ENCODE results near the gene BTBD18.

The BTBD18 gene

GRCh38 chr11:57773026-57773598, 21.5 kb upstream of the BTBD18 start:
- no peak for DNase-seq

GRCh38 chr11:57772562-57772961, 20.9 kb upstream of the BTBD18 start:
- DNase-seq = no peak

DNA sequence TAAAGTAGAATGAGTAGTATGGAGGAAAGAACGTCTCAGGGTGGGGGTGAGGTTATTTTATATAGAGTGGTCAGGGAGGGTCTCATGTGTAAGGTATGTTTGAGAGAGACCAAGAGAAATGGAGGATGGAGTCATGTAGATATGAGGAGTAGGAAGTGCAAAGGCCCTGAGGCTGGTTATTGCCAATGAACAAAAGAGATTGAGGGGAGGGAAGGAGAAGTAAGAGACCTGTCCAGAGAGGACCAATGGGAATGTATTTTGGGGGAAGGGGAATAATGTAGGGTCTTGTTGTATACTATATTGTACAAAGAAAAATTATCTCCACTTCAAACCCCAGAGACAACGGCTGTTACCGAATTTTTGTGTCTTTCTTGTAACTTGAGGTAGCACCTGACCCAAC, 19.7 kb upstream of the BTBD18 start:
- no peak for DNase-seq

- no peak for DNase-seq
Observed at GRCh38 chr11:57770793-57771192, 19.2 kb upstream of the BTBD18 start.

GRCh38 chr11:57764972-57765371, 13.4 kb upstream of the BTBD18 start:
- no peak for DNase-seq

DNA sequence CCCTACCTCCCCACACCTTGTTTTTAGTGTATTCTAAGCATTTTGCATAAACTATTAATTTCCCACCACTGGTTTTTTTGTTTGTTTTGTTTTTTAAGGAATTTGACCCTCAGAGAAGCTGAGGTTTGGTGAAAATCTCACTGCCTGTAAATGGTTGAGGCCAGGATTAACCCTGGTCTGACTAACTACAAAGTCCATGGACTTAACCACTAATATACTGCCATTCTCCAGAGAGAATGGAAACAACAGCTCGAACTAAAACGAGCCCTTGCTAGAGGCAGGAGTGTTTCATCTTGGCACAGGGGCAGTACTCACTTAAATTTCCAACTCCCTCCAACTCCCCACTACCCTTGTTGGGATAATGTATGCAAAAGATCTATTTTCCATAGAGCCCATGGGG, 12.9 kb upstream of the BTBD18 start:
- no peak for DNase-seq

- no peak for DNase-seq
Observed at GRCh38 chr11:57764021-57764420, 12.4 kb upstream of the BTBD18 start.

- DNase-seq = no peak
Observed at GRCh38 chr11:57763568-57763967, 11.9 kb upstream of the BTBD18 start.

- DNase-seq = no peak
Observed at GRCh38 chr11:57762235-57762861, 10.7 kb upstream of the BTBD18 start.

DNA sequence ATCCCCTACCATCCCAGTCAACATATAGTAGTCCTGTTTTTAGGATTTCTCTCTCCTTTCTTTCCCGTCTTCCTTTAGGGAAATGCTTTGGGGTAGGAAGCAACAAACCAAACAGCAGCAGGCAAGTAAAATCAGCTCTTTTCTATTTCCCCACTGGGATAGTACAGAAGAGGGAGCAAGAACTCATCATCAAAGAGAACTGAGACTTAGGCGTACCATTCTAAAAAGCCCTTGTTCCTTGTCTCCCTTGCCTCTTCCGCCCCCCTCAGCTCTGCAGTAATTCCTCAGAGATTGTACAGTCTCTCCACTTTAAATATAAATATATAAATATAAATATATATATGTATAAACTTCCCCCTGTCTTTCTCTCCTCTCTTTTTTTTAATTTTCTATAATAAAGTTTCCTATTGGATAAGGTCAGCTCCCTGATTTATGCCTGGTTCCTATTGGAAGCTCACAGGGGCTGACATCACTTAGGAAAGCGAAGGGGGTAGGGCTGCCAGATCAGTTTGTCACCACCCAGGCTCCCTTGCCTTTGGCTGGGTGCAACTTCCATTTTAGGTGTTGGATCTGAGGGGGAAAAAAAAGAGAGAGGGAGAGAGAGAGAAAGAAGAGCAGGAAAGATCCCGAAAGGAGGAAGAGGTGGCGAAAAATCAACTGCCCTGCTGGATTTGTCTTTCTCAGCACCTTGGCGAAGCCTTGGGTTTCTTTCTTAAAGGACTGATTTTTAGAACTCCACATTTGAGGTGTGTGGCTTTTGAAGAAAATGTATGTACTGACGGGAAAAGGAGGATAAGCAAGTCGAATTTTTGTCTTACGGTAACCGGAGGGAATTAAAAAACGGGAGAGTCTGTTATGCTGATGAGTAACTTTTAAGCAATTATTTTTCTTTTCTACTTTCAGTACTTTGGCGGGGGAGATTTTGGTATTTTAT, 9.9 kb upstream of the BTBD18 start, which contains the start of gene CTNND1:
TSS of gene CTNND1 (plus strand) at position 502 of the 934 bp plus-strand sequence. CDS start 29,677 bp downstream, outside the sequence.
- peak; percentile 89 for DNase-seq

GRCh38 chr11:57758174-57758573, 6.6 kb upstream of the BTBD18 start:
- DNase-seq = no peak

DNA sequence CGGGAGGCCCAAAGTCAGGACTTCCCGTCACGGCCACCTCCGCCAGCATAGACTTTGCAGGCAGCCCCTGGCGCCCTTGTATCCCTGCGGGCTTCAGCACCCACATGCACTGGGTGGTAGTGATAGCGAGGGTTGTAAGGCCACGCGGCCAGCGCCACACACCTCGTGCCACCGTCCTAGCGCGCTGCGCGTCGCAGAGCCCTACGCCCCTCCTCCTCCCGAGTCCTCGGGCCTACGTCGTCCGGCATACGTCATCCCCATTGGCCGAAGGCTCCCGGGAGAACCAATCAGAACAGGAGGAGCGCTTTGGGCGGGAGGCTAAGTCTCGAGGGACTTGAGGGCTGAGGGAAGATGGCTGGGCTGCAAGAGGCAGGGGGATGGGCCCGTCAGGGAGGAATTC, 1.3 kb upstream of the BTBD18 start:
- no peak for DNase-seq

DNA sequence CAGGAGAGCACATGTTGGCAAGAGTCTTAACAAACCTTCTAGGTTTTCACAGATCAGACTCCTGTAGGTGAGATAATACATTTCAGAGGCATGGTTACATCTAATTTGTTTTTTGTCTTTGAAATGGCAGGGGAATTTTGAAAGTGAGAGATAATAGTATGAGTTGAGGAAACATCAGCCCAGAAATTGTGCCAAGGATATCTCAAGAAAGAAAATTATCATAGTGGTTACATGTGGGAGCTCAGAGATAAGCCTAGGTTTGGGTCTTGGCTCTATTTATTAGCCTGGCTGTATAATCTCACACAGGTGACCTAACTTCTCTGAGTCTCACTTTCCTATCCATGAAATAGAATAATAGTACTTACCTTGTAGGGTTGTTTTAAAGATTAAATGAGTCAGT, 443 bp downstream of the BTBD18 start:
- no peak for DNase-seq

DNA sequence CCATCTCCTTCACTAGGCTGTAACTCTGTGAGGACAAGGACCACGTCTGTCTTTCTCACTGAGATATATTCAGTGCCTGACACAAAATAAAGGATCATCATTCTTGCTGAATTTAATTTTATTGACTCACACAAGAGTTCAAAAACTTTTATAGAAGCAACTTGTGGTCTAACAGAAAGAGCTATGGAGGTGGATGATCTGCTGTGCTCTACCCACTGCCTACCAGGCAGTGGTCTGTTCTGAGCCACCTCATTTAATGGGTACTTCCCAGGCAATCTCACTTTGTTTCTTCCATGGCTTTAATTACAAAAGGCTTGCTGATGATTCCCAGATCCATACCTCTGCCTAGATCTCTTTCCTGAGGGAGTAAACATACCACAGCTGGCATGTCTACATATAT, 4.7 kb downstream of the BTBD18 start:
- no peak for DNase-seq

GRCh38 chr11:57745206-57745605, 6.4 kb downstream of the BTBD18 start:
- no peak for DNase-seq

DNA sequence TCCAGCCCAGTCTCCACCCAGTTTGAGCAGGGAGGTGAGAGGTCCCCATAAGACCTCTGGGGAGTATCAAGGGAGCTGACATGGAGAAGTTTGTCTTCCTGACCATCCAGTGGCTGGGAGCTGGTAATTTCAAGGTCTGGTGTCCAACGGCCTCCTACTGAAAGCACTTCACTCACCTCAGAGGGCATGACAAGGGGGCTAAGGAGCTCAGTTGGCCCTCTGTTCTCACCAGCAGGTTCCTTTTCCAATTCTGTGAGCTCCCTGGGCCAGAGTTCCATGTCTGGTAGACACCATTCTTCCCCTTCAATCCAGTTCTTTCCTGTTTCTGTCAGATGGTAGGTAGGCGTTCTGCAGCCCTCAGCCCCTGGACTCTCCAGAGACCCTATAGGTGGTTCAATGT, 7.3 kb downstream of the BTBD18 start:
- no peak for DNase-seq

DNA sequence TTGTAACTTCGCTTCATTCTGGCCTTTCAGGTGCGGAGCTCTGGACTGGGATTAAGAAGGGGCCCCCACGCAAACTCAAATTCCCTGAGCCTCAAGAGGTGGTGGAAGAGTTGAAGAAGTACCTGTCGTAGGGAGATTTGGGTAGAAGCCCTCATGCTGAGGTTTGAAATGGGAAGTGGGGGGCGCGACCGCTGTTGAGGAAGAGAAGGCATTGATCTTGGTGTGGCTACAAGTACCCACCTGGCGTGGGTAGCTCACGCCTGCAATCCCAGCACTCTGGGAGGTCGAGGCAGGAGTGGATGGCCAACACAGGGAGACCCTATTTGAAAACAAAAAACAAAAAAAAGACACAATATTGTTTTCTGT, 9.5 kb downstream of the BTBD18 start:
- no peak for DNase-seq

DNA sequence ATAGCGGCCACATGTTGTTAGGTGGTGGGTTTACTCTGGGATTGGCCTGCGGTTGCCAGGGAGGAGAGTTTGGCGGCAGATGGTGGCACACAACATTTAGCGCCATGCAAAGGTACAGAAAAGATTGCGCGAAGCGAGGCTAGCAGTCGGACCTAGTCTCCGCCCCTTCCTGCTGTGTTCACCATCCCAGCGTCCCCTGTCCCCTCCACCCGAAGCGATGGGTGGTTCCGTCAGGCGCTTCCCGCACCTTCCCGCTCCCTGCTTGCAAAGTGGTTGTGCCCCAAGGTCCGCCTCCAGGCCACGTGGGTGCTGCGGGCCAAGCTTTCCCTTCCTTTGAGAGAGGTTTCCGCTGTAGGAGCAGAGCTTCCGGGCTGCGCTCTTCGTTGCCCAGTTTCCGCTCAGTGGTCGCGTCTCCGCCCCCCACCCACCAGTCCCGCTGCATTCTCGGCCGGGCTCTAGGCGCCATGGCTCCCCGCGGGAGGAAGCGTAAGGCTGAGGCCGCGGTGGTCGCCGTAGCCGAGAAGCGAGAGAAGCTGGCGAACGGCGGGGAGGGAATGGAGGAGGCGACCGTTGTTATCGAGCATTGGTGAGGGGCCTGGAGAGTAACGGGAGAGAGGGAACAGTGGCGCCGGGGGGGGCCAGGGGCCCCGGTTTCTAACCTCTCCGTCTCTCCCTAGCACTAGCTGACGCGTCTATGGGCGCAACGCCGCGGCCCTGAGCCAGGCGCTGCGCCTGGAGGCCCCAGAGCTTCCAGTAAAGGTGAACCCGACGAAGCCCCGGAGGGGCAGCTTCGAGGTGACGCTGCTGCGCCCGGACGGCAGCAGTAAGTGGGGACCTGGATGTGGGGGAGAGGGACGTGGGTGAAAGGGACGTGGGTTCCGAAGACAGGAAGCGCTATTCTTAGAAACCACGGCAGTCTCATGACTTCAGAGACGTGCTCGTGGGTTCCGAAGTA, 10.2 kb downstream of the BTBD18 start, which contains the start of gene SELENOH:
TSS of gene SELENOH (plus strand) at position 360 of the 955 bp plus-strand sequence. CDS start at position 465, 105 bp downstream.
- DNase-seq = peak; percentile 86

DNA sequence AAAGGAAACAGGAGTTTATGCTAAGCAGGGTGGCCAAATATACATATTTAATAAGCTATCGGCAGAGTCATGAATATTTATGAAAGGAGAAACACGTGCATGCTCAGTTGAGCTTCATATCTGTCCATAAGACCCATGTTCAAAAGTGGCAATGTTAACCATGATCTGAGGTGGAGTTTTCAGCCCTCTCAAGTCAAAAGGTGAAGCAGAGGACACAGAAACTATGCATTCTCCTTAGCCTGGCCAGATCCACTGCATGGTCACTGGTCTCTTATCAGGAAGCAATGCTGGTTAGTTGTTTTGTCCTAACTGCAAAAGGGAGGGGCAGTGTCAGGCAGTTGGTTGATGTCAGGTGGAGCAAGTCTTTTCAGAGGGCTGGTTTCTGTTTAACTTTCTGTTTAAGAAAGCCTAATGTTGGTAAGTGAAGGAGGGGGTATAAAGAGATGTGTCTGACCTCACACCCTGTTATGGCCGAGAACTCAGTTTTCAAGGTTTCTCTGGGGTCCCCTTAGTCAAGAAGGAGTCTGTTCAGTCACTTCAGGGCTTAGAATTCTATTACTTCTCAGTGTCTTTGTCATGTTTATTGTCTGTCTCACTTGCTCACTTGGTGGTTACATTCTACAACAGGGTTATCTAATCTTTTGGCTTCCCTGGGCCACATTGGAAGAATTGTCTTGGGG, 15.9 kb downstream of the BTBD18 start:
- DNase-seq = no peak

GRCh38 chr11:57732661-57733060, 19.0 kb downstream of the BTBD18 start:
- DNase-seq = no peak

- no peak for DNase-seq
Observed at GRCh38 chr11:57729479-57729878, 22.1 kb downstream of the BTBD18 start.

- DNase-seq = no peak
Observed at GRCh38 chr11:57728829-57729228, 22.8 kb downstream of the BTBD18 start.

Measured in 8988T (cell line).